HepG2 (cell line): Measurements from ENCODE around the gene DHRS11. TPM values are rescaled to one million over a fixed set of nuclear protein-coding genes. Genes with fewer than 3 reads are reported as not detected.

Experiments used
- DPF2 ChIP-seq: sonication (generic); formaldehyde crosslinking; IDR thresholded peaks from 2 replicates; pipeline ENCODE4 v1.4.0; 2020; ENCODE audit warnings: mild to moderate bottlenecking, low read depth, missing genetic modification reagents, borderline replicate concordance
- DR1 ChIP-seq: sonication (generic); formaldehyde crosslinking; IDR thresholded peaks from 2 replicates; pipeline ENCODE4 v1.8.0; 2021; ENCODE audit warnings: mild to moderate bottlenecking, missing genetic modification reagents, inconsistent platforms
- EP300 ChIP-seq, 3 experiments: sonication (generic) in 1 of 3; formaldehyde crosslinking in 1 of 3; IDR thresholded peaks; 2 replicates each; pipeline versions ENCODE4 v1.5.1 to v1.6.1; 2011 to 2020; ENCODE audit warnings: low read depth in 2 of 3, low read length in 2 of 3, borderline replicate concordance in 1 of 3, improper control_type of control experiment in 1 of 3, mild to moderate bottlenecking in 1 of 3, missing genetic modification reagents in 1 of 3, moderate library complexity in 1 of 3
- GTF3A ChIP-seq: sonication (generic); formaldehyde crosslinking; conservative IDR thresholded peaks from 2 replicates; pipeline ENCODE4 v1.4.0; 2020; ENCODE audit warnings: mild to moderate bottlenecking, missing genetic modification reagents
- JUND ChIP-seq: sonication (generic); formaldehyde crosslinking; IDR thresholded peaks from 2 replicates; pipeline ENCODE4 v1.8.0; 2022; ENCODE audit warnings: mild to moderate bottlenecking, missing genetic modification reagents
- MAFG ChIP-seq: sonication (generic); formaldehyde crosslinking; IDR thresholded peaks from 2 replicates; pipeline ENCODE4 v1.5.1; 2020; ENCODE audit warnings: mild to moderate bottlenecking, missing genetic modification reagents
- MIXL1 ChIP-seq: IDR thresholded peaks from 2 replicates; pipeline ENCODE4 v1.6.1; 2016
- NR1H2 ChIP-seq: sonication (generic); formaldehyde crosslinking; IDR thresholded peaks from 2 replicates; pipeline ENCODE4 v1.8.1; 2022; ENCODE audit warnings: low read depth, missing genetic modification reagents, borderline replicate concordance
- RAD21 ChIP-seq: fragments of 450-650 bp; formaldehyde crosslinking; IDR thresholded peaks from 2 replicates; pipeline ENCODE4 v1.5.0; 2020; ENCODE audit warnings: mild to moderate bottlenecking
- RARG ChIP-seq: sonication (generic); formaldehyde crosslinking; IDR thresholded peaks from 2 replicates; pipeline ENCODE4 v1.4.0; 2020; ENCODE audit warnings: low read depth, mild to moderate bottlenecking, missing genetic modification reagents
- SMAD1 ChIP-seq: sonication (generic); formaldehyde crosslinking; IDR thresholded peaks from 2 replicates; pipeline ENCODE4 v1.4.0; 2020; ENCODE audit warnings: missing genetic modification reagents, low read depth, mild to moderate bottlenecking, borderline replicate concordance
- YEATS2 ChIP-seq: sonication (generic); formaldehyde crosslinking; IDR thresholded peaks from 2 replicates; pipeline ENCODE4 v1.4.0; 2020; ENCODE audit warnings: missing genetic modification reagents, borderline replicate concordance
- ZNF10 ChIP-seq: sonication (generic); formaldehyde crosslinking; IDR thresholded peaks from 2 replicates; pipeline ENCODE4 v1.4.0; 2020; ENCODE audit warnings: mild to moderate bottlenecking, low read depth, missing genetic modification reagents, borderline replicate concordance
- ZNF496 ChIP-seq: sonication (generic); formaldehyde crosslinking; IDR thresholded peaks from 2 replicates; pipeline ENCODE4 v1.8.1; 2023; ENCODE audit warnings: mild to moderate bottlenecking, moderate library complexity, missing genetic modification reagents; ENCODE audit not compliant: insufficient replicate concordance
- polyA plus RNA-seq, 8 experiments: library from polyadenylated mRNA; depleted of rRNA in 3 of 8; stranded (reverse) in 7 of 8; unstranded in 1 of 8; fragments of >200 nt; fragmentation: Illumina TruSeq in 4 of 8; extraction: Trizol in 4 of 8; gene quantifications; 2 replicates each; pipeline versions ENCODE4 v1.2.1 to v1.2.3, GENCODE V29; 2011 to 2016; ENCODE audit warnings: low read depth in 4 of 8, missing spikeins in 1 of 8, mixed read lengths in 1 of 8; ENCODE audit not compliant: insufficient read depth in 1 of 8
- total RNA-seq, 5 experiments: library from RNA; depleted of rRNA; stranded (reverse); fragments of >200 nt; fragmentation: Illumina TruSeq; extraction: Trizol; gene quantifications; 2 replicates each; pipeline ENCODE4 v1.2.3, GENCODE V29; 2016; ENCODE audit warnings: low read depth in 1 of 5
- TF ChIP-seq, protein P1 (sequence below): IDR thresholded peaks from 2 replicates; pipeline ENCODE4 v1.6.1; 2016; ENCODE audit warnings: control low read depth
- TF ChIP-seq, protein P2 (sequence below): sonication (generic); formaldehyde crosslinking; IDR thresholded peaks from 2 replicates; pipeline ENCODE4 v1.9.0; 2021; ENCODE audit warnings: missing genetic modification reagents, borderline replicate concordance
- TF ChIP-seq, protein P3 (sequence below): IDR thresholded peaks from 2 replicates; pipeline ENCODE4 v1.6.1; 2016; ENCODE audit warnings: low read depth, control low read depth
- TF ChIP-seq, protein P4 (sequence below): sonication (generic); formaldehyde crosslinking; conservative IDR thresholded peaks from 2 replicates; pipeline ENCODE4 v1.4.0; 2020; ENCODE audit warnings: missing genetic modification reagents
- TF ChIP-seq, protein P5 (sequence below): sonication (generic); formaldehyde crosslinking; IDR thresholded peaks from 2 replicates; pipeline ENCODE4 v1.5.0; 2020; ENCODE audit warnings: missing genetic modification reagents, mild to moderate bottlenecking, borderline replicate concordance
- TF ChIP-seq, protein P6 (sequence below): sonication (generic); formaldehyde crosslinking; IDR thresholded peaks from 2 replicates; pipeline ENCODE4 v1.4.0; 2020; ENCODE audit warnings: missing genetic modification reagents; ENCODE audit errors: not compliant biosample characterization

The DHRS11 gene
- total and polyA plus RNA-seq, 2 of the 13 experiments (the other 11 are each of a cell fraction or from before 2014, with no cell fraction given): 28.4 to 41.9 TPM

DNA sequence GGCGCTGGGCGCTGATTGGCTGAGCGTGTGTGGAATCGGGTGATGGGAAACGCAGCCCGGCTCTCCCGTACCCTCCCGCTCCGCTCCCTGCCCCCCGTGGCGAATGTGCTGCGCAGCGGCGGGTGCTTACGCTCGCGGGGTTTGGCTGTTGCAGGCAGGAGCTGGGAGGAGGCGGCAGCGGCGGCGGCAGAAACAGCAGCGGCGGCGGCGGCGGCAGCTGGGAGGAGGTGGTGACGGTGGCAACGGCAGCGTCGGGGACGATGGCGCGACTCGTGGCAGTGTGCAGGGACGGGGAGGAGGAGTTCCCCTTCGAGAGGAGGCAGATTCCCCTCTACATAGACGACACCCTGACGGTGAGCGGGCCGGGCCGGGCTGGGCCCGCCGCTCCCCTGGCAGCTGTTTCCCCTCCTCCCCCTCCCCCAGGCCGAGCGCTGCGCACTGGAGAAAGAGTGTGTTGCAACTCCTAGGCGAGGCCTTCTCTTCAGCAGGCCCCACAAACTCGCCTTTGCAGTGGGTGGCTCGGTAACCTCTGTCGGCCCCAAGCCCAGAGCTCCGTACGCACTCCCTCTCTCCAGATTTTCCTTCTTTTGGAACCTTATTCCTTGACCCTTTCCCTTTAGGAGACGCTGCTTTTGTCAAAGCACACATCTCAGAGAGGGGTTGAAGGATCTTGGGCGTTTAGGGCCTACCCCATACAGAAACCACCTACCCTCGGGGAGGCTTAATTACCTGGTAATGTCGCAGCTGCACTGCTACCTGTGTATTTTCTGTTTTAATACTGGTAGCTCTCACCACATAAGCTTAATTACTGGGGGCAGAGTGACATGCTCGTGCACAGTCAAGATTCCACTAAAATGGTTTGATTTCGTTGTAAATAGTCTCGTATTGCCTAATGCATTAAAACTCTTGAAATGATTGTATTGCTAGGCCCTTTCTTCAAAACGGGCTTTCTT lies 45.9 kb upstream of the DHRS11 start (continued):
- no peak for TF ChIP-seq ZNF10 (CRISPR knock-in tag)
- peak; percentile 11 for TF ChIP-seq DR1 (CRISPR knock-in tag)
- TF ChIP-seq MAFG (CRISPR knock-in tag): no peak
- TF ChIP-seq, protein P1, sequence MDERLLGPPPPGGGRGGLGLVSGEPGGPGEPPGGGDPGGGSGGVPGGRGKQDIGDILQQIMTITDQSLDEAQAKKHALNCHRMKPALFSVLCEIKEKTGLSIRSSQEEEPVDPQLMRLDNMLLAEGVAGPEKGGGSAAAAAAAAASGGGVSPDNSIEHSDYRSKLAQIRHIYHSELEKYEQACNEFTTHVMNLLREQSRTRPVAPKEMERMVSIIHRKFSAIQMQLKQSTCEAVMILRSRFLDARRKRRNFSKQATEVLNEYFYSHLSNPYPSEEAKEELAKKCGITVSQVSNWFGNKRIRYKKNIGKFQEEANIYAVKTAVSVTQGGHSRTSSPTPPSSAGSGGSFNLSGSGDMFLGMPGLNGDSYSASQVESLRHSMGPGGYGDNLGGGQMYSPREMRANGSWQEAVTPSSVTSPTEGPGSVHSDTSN: no peak
- TF ChIP-seq SMAD1 (CRISPR knock-in tag): no peak
- TF ChIP-seq GTF3A (CRISPR knock-in tag): no peak
- peak; percentile 54 to 76 for TF ChIP-seq EP300 (IDR thresholded peaks at IDR 0.05; ENCODE audit: low read depth in 2 of 2, low read length in 2 of 2)
- no peak for TF ChIP-seq EP300 (CRISPR knock-in tag; IDR thresholded peaks at IDR 0.05; ENCODE audit: borderline replicate concordance)
- TF ChIP-seq, protein P2, sequence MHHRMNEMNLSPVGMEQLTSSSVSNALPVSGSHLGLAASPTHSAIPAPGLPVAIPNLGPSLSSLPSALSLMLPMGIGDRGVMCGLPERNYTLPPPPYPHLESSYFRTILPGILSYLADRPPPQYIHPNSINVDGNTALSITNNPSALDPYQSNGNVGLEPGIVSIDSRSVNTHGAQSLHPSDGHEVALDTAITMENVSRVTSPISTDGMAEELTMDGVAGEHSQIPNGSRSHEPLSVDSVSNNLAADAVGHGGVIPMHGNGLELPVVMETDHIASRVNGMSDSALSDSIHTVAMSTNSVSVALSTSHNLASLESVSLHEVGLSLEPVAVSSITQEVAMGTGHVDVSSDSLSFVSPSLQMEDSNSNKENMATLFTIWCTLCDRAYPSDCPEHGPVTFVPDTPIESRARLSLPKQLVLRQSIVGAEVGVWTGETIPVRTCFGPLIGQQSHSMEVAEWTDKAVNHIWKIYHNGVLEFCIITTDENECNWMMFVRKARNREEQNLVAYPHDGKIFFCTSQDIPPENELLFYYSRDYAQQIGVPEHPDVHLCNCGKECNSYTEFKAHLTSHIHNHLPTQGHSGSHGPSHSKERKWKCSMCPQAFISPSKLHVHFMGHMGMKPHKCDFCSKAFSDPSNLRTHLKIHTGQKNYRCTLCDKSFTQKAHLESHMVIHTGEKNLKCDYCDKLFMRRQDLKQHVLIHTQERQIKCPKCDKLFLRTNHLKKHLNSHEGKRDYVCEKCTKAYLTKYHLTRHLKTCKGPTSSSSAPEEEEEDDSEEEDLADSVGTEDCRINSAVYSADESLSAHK (CRISPR knock-in tag): no peak
- TF ChIP-seq, protein P3, sequence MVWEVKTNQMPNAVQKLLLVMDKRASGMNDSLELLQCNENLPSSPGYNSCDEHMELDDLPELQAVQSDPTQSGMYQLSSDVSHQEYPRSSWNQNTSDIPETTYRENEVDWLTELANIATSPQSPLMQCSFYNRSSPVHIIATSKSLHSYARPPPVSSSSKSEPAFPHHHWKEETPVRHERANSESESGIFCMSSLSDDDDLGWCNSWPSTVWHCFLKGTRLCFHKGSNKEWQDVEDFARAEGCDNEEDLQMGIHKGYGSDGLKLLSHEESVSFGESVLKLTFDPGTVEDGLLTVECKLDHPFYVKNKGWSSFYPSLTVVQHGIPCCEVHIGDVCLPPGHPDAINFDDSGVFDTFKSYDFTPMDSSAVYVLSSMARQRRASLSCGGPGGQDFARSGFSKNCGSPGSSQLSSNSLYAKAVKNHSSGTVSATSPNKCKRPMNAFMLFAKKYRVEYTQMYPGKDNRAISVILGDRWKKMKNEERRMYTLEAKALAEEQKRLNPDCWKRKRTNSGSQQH (CRISPR knock-in tag): no peak; the same call in 1 of the 2 replicates
- TF ChIP-seq, protein P4, sequence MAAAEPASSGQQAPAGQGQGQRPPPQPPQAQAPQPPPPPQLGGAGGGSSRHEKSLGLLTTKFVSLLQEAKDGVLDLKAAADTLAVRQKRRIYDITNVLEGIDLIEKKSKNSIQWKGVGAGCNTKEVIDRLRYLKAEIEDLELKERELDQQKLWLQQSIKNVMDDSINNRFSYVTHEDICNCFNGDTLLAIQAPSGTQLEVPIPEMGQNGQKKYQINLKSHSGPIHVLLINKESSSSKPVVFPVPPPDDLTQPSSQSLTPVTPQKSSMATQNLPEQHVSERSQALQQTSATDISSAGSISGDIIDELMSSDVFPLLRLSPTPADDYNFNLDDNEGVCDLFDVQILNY (CRISPR knock-in tag): peak; percentile 78
- no peak for TF ChIP-seq MIXL1 (CRISPR knock-in tag)
- TF ChIP-seq, protein P5, sequence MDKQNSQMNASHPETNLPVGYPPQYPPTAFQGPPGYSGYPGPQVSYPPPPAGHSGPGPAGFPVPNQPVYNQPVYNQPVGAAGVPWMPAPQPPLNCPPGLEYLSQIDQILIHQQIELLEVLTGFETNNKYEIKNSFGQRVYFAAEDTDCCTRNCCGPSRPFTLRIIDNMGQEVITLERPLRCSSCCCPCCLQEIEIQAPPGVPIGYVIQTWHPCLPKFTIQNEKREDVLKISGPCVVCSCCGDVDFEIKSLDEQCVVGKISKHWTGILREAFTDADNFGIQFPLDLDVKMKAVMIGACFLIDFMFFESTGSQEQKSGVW (CRISPR knock-in tag): no peak
- no peak for TF ChIP-seq NR1H2
- no peak for TF ChIP-seq RARG (CRISPR knock-in tag)
- TF ChIP-seq ZNF496 (CRISPR knock-in tag): no peak
- TF ChIP-seq RAD21 (CRISPR knock-in tag): peak; percentile 46
- TF ChIP-seq DPF2 (CRISPR knock-in tag): no peak
- TF ChIP-seq JUND: peak; percentile 36; the same call in 1 of the 2 replicates
- peak; percentile 93 for TF ChIP-seq YEATS2
- TF ChIP-seq, protein P6, sequence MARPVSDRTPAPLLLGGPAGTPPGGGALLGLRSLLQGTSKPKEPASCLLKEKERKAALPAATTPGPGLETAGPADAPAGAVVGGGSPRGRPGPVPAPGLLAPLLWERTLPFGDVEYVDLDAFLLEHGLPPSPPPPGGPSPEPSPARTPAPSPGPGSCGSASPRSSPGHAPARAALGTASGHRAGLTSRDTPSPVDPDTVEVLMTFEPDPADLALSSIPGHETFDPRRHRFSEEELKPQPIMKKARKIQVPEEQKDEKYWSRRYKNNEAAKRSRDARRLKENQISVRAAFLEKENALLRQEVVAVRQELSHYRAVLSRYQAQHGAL (CRISPR knock-in tag): no peak
